WTC11 (cell line): ENCODE results near the gene SHTN1. TPM values are rescaled to one million over a fixed set of nuclear protein-coding genes. Genes with fewer than 3 reads are reported as not detected.

Source experiments
- CBFB ChIP-seq: sonication (generic); formaldehyde crosslinking; IDR thresholded peaks from 2 replicates; pipeline ENCODE4 v1.8.1; 2022; ENCODE audit warnings: mild to moderate bottlenecking, low read depth, missing genetic modification reagents
- ELF4 ChIP-seq: sonication (generic); formaldehyde crosslinking; IDR thresholded peaks from 2 replicates; pipeline ENCODE4 v1.8.1; 2022; ENCODE audit warnings: low read depth, mild to moderate bottlenecking, moderate library complexity, missing genetic modification reagents
- GTF2I ChIP-seq: fragments of 250-450 bp; sonication (Bioruptor Pico); conservative IDR thresholded peaks from 2 replicates; pipeline ENCODE4 v1.4.0; 2021; ENCODE audit warnings: mild to moderate bottlenecking
- HMGA2 ChIP-seq: fragments of 250-450 bp; sonication (Bioruptor Pico); IDR thresholded peaks from 2 replicates; pipeline ENCODE4 v1.4.0; 2021; ENCODE audit warnings: mild to moderate bottlenecking, moderate library complexity
- MXD4 ChIP-seq: fragments of 250-450 bp; sonication (Bioruptor Pico); IDR thresholded peaks from 2 replicates; pipeline ENCODE4 v1.8.0; 2021; ENCODE audit warnings: mild to moderate bottlenecking, moderate library complexity, borderline replicate concordance
- MYBL2 ChIP-seq: sonication (generic); formaldehyde crosslinking; IDR thresholded peaks from 2 replicates; pipeline ENCODE4 v1.8.1; 2023; ENCODE audit warnings: mild to moderate bottlenecking, moderate library complexity, missing genetic modification reagents
- NFE2L1 ChIP-seq: sonication (generic); formaldehyde crosslinking; IDR thresholded peaks from 2 replicates; pipeline ENCODE4 v1.8.1; 2023; ENCODE audit warnings: missing genetic modification reagents
- NR2C2 ChIP-seq: sonication (generic); formaldehyde crosslinking; IDR thresholded peaks from 2 replicates; pipeline ENCODE4 v1.8.0; 2022; ENCODE audit warnings: mild to moderate bottlenecking, missing genetic modification reagents
- OVOL2 ChIP-seq: fragments of 250-450 bp; sonication (Bioruptor Pico); IDR thresholded peaks from 2 replicates; pipeline ENCODE4 v1.9.0; 2021; ENCODE audit warnings: mild to moderate bottlenecking, borderline replicate concordance
- SMAD4 ChIP-seq: sonication (generic); formaldehyde crosslinking; IDR thresholded peaks from 2 replicates; pipeline ENCODE4 v1.8.0; 2022; ENCODE audit warnings: mild to moderate bottlenecking, missing genetic modification reagents
- SP1 ChIP-seq: sonication (generic); formaldehyde crosslinking; conservative IDR thresholded peaks from 2 replicates; pipeline ENCODE4 v1.8.1; 2022; ENCODE audit warnings: missing genetic modification reagents
- TEAD1 ChIP-seq: sonication (generic); formaldehyde crosslinking; IDR thresholded peaks from 2 replicates; pipeline ENCODE4 v1.8.0; 2022; ENCODE audit warnings: mild to moderate bottlenecking, missing genetic modification reagents
- TEAD4 ChIP-seq: sonication (generic); formaldehyde crosslinking; IDR thresholded peaks from 2 replicates; pipeline ENCODE4 v1.8.0; 2022; ENCODE audit warnings: mild to moderate bottlenecking, missing genetic modification reagents
- TP53 ChIP-seq: sonication (generic); formaldehyde crosslinking; IDR thresholded peaks from 2 replicates; pipeline ENCODE4 v1.8.1; 2023; ENCODE audit warnings: mild to moderate bottlenecking, missing genetic modification reagents
- ZNF121 ChIP-seq: sonication (generic); formaldehyde crosslinking; IDR thresholded peaks from 2 replicates; pipeline ENCODE4 v1.8.0; 2023; ENCODE audit warnings: missing genetic modification reagents
- ZNF396 ChIP-seq: fragments of 250-450 bp; sonication (Bioruptor Pico); IDR thresholded peaks from 2 replicates; pipeline ENCODE4 v1.8.0; 2021; ENCODE audit warnings: mild to moderate bottlenecking, moderate library complexity, borderline replicate concordance
- total RNA-seq: library from RNA; stranded (reverse); gene quantifications from 3 replicates; pipeline ENCODE4 v1.2.3, GENCODE V29; 2021
- TF ChIP-seq, protein P1 (sequence below): sonication (generic); formaldehyde crosslinking; IDR thresholded peaks from 2 replicates; pipeline ENCODE4 v1.8.1; 2022; ENCODE audit warnings: mild to moderate bottlenecking, moderate library complexity, missing genetic modification reagents
- TF ChIP-seq, protein P2 (sequence below): sonication (generic); formaldehyde crosslinking; IDR thresholded peaks from 2 replicates; pipeline ENCODE4 v1.8.1; 2022; ENCODE audit warnings: low read depth, mild to moderate bottlenecking, moderate library complexity, missing genetic modification reagents, borderline replicate concordance
- TF ChIP-seq, protein P3 (sequence below): sonication (generic); formaldehyde crosslinking; IDR thresholded peaks from 2 replicates; pipeline ENCODE4 v1.8.1; 2022; ENCODE audit warnings: low read depth, missing genetic modification reagents, borderline replicate concordance
- TF ChIP-seq, protein P4 (sequence below): fragments of 250-450 bp; sonication (Bioruptor Pico); IDR thresholded peaks from 2 replicates; pipeline ENCODE4 v2.1.2; 2022; ENCODE audit warnings: mild to moderate bottlenecking, moderate library complexity
- TF ChIP-seq, protein P5 (sequence below): sonication (generic); formaldehyde crosslinking; IDR thresholded peaks from 2 replicates; pipeline ENCODE4 v1.8.0; 2022; ENCODE audit warnings: missing genetic modification reagents
- TF ChIP-seq, protein P6 (sequence below): fragments of 250-450 bp; sonication (Bioruptor Pico); IDR thresholded peaks from 2 replicates; pipeline ENCODE4 v1.9.0; 2021; ENCODE audit warnings: mild to moderate bottlenecking
- TF ChIP-seq, protein P7 (sequence below): sonication (generic); formaldehyde crosslinking; IDR thresholded peaks from 2 replicates; pipeline ENCODE4 v1.8.0; 2023; ENCODE audit warnings: missing genetic modification reagents
- TF ChIP-seq, protein P8 (sequence below): fragments of 250-450 bp; sonication (Bioruptor Pico); conservative IDR thresholded peaks from 2 replicates; pipeline ENCODE4 v1.9.0; 2021; ENCODE audit warnings: mild to moderate bottlenecking

SHTN1 gene
- total RNA-seq, 1 experiment from 2014 or later, result 11.0 TPM

DNA sequence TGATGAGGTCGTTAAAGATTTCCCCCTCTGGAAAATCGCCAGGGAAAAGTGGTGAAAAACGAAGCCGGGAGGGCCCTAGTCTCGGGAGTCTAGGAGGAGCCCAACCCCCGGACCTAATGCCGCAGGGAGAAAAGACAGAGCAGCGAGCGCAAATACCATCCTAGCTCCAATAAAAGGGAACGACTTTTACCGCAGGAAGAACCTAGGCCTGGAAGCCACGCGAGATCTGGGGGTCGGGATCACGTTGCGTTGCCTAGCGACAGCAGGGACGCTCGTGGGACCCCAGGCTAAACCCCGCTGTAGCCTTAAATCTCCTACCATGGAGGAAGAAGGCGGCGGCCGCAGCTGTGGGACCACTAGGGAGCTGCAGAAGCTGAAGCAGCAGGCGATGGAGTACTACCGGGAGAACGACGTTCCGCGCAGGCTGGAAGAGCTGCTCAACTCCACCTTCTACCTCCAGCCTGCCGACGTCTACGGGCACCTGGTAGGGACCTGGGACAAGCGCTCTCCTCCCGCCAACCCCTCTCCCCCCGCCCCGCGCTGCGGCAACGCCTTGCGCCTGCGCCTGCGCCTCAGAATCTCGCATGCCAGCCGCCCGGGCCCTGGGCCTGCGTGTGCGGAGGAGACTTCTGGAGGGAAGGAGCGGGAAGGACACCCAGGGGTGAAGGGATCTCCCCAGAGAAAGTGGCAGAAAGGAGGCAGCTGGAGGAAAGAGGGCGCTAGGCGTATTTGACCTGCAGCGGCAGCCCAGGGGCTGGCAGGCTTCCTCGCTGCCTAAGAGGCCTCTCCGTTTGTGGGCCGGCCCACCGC, 155.5 kb downstream of the SHTN1 start, which contains the start of gene ENO4 (continued):
- TF ChIP-seq, protein P1, sequence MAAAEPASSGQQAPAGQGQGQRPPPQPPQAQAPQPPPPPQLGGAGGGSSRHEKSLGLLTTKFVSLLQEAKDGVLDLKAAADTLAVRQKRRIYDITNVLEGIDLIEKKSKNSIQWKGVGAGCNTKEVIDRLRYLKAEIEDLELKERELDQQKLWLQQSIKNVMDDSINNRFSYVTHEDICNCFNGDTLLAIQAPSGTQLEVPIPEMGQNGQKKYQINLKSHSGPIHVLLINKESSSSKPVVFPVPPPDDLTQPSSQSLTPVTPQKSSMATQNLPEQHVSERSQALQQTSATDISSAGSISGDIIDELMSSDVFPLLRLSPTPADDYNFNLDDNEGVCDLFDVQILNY, result peak; percentile 84
- no peak for TF ChIP-seq CBFB (CRISPR knock-in tag)
- no peak for TF ChIP-seq ZNF121 (CRISPR knock-in tag)
- TF ChIP-seq TEAD1, result no peak
- TF ChIP-seq SMAD4, result no peak
- TF ChIP-seq ELF4 (CRISPR knock-in tag), result no peak
- TF ChIP-seq, protein P2, sequence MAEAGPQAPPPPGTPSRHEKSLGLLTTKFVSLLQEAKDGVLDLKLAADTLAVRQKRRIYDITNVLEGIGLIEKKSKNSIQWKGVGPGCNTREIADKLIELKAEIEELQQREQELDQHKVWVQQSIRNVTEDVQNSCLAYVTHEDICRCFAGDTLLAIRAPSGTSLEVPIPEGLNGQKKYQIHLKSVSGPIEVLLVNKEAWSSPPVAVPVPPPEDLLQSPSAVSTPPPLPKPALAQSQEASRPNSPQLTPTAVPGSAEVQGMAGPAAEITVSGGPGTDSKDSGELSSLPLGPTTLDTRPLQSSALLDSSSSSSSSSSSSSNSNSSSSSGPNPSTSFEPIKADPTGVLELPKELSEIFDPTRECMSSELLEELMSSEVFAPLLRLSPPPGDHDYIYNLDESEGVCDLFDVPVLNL (CRISPR knock-in tag), result no peak
- TF ChIP-seq TP53, result peak; percentile 18; the same call in 1 of the 2 replicates
- 0 out of 2 replicates have a peak, but pooled peaks have one; percentile 49 for TF ChIP-seq NFE2L1 (CRISPR knock-in tag)
- TF ChIP-seq HMGA2 (CRISPR knock-in tag), result no peak
- TF ChIP-seq, protein P3, sequence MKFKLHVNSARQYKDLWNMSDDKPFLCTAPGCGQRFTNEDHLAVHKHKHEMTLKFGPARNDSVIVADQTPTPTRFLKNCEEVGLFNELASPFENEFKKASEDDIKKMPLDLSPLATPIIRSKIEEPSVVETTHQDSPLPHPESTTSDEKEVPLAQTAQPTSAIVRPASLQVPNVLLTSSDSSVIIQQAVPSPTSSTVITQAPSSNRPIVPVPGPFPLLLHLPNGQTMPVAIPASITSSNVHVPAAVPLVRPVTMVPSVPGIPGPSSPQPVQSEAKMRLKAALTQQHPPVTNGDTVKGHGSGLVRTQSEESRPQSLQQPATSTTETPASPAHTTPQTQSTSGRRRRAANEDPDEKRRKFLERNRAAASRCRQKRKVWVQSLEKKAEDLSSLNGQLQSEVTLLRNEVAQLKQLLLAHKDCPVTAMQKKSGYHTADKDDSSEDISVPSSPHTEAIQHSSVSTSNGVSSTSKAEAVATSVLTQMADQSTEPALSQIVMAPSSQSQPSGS (CRISPR knock-in tag), result peak; percentile 25; the same call in 1 of the 2 replicates
- TF ChIP-seq, protein P4, sequence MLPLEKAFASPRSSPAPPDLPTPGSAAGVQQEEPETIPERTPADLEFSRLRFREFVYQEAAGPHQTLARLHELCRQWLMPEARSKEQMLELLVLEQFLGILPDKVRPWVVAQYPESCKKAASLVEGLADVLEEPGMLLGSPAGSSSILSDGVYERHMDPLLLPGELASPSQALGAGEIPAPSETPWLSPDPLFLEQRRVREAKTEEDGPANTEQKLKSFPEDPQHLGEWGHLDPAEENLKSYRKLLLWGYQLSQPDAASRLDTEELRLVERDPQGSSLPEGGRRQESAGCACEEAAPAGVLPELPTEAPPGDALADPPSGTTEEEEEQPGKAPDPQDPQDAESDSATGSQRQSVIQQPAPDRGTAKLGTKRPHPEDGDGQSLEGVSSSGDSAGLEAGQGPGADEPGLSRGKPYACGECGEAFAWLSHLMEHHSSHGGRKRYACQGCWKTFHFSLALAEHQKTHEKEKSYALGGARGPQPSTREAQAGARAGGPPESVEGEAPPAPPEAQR (CRISPR knock-in tag), result no peak
- 0 out of 2 replicates have a peak, but pooled peaks have one; percentile 44 for TF ChIP-seq MYBL2 (CRISPR knock-in tag)
- TF ChIP-seq ZNF396 (CRISPR knock-in tag), result no peak
- TF ChIP-seq TEAD4 (CRISPR knock-in tag), result no peak
- TF ChIP-seq NR2C2, result no peak
- TF ChIP-seq, protein P5, sequence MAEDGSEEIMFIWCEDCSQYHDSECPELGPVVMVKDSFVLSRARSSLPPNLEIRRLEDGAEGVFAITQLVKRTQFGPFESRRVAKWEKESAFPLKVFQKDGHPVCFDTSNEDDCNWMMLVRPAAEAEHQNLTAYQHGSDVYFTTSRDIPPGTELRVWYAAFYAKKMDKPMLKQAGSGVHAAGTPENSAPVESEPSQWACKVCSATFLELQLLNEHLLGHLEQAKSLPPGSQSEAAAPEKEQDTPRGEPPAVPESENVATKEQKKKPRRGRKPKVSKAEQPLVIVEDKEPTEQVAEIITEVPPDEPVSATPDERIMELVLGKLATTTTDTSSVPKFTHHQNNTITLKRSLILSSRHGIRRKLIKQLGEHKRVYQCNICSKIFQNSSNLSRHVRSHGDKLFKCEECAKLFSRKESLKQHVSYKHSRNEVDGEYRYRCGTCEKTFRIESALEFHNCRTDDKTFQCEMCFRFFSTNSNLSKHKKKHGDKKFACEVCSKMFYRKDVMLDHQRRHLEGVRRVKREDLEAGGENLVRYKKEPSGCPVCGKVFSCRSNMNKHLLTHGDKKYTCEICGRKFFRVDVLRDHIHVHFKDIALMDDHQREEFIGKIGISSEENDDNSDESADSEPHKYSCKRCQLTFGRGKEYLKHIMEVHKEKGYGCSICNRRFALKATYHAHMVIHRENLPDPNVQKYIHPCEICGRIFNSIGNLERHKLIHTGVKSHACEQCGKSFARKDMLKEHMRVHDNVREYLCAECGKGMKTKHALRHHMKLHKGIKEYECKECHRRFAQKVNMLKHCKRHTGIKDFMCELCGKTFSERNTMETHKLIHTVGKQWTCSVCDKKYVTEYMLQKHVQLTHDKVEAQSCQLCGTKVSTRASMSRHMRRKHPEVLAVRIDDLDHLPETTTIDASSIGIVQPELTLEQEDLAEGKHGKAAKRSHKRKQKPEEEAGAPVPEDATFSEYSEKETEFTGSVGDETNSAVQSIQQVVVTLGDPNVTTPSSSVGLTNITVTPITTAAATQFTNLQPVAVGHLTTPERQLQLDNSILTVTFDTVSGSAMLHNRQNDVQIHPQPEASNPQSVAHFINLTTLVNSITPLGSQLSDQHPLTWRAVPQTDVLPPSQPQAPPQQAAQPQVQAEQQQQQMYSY (CRISPR knock-in tag), result no peak
- TF ChIP-seq, protein P6, sequence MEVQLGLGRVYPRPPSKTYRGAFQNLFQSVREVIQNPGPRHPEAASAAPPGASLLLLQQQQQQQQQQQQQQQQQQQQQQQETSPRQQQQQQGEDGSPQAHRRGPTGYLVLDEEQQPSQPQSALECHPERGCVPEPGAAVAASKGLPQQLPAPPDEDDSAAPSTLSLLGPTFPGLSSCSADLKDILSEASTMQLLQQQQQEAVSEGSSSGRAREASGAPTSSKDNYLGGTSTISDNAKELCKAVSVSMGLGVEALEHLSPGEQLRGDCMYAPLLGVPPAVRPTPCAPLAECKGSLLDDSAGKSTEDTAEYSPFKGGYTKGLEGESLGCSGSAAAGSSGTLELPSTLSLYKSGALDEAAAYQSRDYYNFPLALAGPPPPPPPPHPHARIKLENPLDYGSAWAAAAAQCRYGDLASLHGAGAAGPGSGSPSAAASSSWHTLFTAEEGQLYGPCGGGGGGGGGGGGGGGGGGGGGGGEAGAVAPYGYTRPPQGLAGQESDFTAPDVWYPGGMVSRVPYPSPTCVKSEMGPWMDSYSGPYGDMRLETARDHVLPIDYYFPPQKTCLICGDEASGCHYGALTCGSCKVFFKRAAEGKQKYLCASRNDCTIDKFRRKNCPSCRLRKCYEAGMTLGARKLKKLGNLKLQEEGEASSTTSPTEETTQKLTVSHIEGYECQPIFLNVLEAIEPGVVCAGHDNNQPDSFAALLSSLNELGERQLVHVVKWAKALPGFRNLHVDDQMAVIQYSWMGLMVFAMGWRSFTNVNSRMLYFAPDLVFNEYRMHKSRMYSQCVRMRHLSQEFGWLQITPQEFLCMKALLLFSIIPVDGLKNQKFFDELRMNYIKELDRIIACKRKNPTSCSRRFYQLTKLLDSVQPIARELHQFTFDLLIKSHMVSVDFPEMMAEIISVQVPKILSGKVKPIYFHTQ (CRISPR knock-in tag), result no peak
- TF ChIP-seq MXD4 (CRISPR knock-in tag), result no peak
- peak; percentile 63 for TF ChIP-seq SP1 (CRISPR knock-in tag)
- TF ChIP-seq, protein P7, sequence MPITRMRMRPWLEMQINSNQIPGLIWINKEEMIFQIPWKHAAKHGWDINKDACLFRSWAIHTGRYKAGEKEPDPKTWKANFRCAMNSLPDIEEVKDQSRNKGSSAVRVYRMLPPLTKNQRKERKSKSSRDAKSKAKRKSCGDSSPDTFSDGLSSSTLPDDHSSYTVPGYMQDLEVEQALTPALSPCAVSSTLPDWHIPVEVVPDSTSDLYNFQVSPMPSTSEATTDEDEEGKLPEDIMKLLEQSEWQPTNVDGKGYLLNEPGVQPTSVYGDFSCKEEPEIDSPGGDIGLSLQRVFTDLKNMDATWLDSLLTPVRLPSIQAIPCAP, result no peak
- TF ChIP-seq, protein P8, sequence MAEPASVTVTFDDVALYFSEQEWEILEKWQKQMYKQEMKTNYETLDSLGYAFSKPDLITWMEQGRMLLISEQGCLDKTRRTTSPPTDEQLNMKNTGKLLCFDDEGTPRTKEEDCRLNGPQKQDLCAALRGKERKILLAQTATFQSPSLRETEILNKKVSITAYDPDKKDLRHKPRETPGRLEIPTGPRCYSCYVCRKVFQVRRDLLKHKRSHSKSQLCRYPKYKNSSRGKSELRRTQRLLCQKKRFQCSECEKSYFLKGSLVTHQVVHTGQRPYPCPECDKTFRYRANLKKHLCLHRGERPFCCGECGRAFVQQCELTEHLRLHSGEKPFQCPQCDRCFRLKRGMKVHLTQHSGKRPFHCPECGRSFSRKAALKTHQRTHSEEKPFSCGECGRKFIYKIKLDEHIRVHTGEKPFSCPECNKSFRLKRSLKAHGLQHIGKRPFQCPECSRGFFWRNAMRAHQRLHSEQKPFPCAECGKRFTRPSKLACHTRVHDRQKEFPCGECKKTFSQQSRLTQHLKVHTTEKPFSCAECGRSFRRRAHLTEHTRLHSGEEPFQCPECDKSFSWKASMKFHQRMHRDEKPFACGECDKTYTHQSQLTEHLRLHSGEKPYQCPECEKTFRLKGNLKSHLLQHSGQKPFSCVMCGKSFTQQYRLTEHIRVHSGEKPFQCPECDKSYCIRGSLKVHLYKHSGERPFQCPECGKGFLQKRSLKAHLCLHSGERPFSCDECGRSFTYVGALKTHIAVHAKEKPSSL (CRISPR knock-in tag), result no peak
- no peak for TF ChIP-seq OVOL2
- TF ChIP-seq GTF2I (CRISPR knock-in tag), result no peak
